CD4-positive, alpha-beta T cell treated with Interleukin-10 for 1 hour (primary cell): ENCODE results near the gene GSTA3.

Source experiments
- DNase-seq: peaks from one replicate; pipeline ENCODE4 v3.0.0-alpha.2; 2020

Gene GSTA3

DNA sequence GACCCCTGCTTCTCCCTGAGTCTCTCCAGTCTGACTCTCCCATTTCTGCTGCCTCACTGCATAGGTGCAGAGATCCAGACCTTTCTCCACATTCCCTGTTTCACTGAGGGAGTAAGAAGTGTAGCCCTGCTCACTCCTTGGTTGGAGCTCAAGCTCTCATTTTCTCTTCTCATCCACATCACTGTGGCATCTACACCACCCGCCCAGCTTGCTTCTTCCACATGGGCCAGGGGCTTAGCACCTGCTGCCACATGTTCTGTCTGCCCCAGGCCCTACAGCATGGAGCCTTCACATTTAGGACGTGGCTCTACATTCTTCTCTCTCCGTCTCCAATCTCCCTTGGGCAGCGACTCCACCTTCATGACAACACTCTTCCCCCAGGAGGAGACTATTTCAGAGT, 60.4 kb downstream of the GSTA3 start:
- DNase-seq: no peak
